OCI-M1 (cell line): ENCODE data around the gene ICAM2.
A peak's percentile ranks its signal among the peaks of the same experiment; 100 is the strongest.

Experiments used
- DNase-seq: peaks from one replicate; lab custom pipeline; 2025; lab: John Stamatoyannopoulos, UW

Gene ICAM2

GRCh38 chr17:64020056-64020766 lies at the start of gene ICAM2:
TSS of gene ICAM2 (minus strand) at chr17:64020633. CDS start at chr17:64006691, 13,942 bp downstream.
- peak; percentile 73 for DNase-seq

DNA sequence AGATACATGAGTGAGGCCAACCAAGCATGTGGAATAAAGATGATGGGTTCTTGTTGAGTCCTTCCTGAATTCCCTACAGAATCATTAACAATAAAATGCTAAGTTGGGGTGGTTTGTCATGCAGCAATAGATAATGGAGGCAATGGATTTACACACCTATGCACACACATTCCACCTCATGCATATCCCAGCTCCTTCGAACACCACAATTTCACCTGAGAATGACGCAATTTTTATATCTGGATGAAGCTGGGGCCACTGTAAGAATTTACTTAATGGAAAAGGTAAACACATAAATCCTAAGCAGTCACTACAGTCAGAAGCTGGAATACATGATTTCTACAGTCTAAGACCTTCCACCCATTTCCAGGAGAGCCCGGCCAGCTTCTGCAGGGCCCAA lies 49.8 kb upstream of the ICAM2 start:
- no peak for DNase-seq

DNA sequence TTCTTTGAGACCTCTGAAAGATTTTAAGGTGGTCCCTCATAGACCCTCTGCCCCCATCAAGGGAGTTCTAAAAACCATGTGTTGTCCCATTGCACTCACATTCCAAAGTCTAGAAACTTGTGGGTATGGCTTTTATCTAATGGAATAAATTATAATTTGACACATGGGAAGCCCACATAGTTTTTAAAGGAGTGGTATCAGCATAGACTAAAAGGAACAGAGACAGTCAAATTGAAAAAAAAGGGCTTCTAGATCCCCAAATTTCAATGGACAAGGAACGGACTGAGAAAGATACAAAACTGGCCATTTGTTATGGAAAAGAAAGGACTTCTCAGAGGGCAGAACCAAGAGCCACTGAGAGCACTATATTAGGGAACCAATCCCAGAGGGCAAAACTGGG lies 48.7 kb upstream of the ICAM2 start:
- DNase-seq: peak; percentile 5

DNA sequence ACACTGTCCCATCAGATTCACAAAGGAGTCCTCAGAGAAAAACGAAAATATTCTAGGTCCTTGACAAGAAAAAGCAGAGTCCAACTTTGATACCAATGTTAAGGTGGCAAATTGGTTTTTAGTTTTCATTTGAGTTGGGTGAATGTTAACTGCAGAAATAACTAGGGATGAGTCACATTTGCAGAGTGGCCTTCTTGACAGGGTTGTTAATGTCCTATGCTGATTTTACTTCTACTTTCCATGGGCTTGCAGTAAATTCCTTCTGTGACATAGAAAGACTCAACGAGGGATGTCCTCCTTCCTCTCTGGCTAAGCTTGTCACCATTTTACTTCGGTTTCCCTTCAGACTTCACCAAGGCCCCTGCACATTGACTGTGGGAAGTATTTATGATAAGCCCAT lies 47.2 kb upstream of the ICAM2 start:
- DNase-seq: no peak

GRCh38 chr17:64066716-64067115 lies 46.3 kb upstream of the ICAM2 start:
- DNase-seq: no peak

GRCh38 chr17:64065161-64065560 lies 44.7 kb upstream of the ICAM2 start:
- no peak for DNase-seq

DNA sequence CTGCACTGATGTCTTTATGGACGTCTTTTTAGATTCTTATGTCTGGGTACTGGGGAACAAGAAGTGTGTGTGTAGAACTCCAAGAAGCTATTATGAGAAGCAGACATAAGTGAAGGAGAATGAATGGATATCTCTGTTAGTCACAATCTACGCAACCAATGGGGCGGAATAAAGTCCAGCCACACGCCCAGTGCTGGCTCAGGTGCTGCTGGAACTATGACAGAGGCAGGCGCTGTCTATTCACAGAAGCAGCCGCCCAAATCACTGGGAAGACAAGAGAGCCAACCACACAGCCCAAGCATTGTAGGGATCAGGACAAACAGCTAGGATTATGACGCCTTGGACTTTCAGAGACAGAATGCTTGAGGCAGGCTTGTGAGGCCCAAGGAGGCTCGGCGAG lies 43.9 kb upstream of the ICAM2 start:
- no peak for DNase-seq

DNA sequence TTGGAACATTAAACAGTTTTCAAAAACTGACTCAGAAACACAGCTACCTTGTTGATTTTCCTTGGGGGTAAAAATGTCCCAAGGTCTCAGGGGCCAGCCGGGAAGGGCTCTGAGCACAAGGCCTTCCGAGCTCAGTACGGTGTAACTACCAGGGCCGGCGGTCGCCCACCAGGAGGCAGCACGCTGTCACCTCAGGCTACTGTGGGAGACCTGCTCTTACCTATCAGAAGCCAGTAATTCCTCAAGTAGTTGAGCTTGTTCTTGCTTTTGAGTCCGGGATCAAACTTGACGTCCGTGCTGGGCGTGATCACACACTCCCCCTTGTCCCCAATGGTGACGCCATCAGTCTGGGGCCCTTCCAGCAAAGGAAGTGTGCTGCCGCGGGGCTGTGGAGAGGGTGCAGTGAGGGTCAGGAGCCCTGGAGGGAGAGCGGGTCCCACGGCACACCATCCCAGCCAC lies 43.4 kb upstream of the ICAM2 start:
- DNase-seq: peak; percentile 6

DNA sequence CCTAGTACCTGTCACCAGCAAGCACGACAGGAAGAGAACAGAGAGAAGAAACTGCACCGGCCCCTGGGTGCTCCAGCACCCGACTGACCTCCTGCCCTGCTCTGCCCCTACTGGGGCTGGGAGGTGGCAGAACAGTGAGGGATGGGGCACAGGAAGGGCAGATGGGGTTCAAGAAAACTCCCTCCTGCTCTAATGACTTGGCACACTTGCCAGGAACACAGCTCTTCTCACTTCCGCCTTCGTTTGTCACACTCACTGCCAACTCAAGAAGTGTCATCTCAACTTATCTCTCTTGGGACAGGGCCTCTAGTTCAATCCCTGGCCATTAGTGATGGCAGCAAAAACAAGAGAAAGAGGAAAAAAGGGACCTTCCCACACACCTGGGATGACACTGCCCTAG lies 42.7 kb upstream of the ICAM2 start:
- DNase-seq: no peak

DNA sequence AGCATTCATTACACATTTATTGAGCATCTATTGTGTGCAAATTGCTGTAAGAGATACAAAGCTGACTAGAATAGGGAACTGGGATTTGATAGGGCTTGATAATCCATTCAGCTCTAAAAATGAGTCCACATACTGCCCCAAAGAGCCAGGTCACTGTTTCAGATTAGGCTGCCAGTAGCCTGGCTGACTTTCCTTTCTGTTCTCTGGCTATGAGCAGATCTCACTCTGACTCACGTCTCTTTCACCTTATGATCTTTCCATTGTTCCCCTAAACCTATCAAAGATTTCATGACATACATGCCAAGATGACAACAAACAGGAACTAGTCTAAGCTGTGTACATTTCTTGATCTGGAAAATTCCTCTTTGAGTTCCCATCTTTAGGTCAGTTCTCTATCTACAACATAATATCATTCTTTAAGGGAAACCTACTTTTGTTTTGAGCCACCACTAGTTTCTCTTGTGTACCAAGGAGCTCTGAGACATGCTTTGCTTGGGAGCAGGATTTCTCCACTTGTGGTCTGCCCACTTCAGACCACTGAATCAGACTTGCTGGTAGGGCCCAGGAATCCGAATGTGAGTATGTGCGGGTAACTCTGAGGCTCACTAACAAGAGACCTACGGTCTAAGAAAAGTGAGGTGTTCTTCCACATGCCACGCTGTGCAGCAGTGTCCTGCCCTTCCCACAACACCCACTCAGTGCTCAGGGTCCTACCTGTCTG lies 40.9 kb upstream of the ICAM2 start:
- DNase-seq: no peak

DNA sequence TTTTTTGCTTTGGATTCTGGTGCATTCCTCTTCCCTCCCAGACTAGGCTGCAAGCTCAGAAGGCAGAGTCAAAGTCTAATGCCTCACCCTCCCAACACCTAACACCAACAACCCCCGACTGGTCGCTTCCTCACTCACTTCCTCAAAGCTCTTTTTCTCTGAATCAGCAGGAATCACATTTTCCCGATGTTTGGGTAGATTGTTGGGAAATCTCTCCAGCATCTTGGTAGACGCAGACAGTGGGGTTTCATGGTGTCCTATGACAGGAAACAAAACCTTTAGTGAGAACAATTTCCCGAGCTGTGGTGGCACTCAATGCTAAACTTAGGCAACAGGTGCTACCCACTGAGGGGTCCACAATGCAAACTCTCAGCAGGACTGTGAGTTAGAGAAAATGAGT lies 39.9 kb upstream of the ICAM2 start:
- no peak for DNase-seq

DNA sequence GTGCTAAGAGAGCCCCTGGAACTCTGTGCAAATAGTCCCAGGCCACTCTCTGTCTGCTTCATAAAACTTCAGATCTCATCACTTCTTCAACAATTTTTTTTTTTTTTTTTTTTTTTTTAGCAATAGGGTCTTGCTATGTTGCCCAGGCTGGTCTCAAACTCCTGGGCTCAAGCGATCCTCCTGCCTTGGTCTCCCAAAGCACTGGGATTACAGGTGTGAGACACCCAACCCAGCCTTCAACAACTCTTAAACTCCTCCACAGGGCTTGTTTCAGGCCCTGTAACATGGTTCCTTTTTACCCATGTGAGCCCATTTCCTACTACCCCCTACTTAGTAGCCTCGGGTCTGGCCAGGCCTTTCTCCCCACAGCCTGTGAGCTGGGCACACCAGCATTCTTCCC lies 39.3 kb upstream of the ICAM2 start:
- no peak for DNase-seq

DNA sequence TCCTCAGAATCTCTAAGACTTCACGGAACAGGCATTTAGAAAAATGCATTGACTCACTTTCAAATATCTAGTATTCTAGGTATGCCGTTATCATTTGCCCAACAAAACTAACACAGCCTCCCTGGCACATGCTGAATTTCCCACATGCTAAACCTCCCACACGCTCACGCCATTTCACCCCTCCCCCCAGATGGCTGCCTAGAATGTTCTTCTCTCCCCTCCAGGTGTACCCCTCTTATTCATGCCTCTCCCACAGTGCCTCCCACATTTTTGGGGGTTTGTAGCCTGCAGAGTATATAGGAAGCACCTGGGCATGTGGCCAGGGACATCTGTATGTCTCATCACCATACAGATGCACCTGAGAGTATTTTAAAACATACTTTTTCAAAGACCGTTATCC lies 38.2 kb upstream of the ICAM2 start:
- DNase-seq: peak; percentile 50

DNA sequence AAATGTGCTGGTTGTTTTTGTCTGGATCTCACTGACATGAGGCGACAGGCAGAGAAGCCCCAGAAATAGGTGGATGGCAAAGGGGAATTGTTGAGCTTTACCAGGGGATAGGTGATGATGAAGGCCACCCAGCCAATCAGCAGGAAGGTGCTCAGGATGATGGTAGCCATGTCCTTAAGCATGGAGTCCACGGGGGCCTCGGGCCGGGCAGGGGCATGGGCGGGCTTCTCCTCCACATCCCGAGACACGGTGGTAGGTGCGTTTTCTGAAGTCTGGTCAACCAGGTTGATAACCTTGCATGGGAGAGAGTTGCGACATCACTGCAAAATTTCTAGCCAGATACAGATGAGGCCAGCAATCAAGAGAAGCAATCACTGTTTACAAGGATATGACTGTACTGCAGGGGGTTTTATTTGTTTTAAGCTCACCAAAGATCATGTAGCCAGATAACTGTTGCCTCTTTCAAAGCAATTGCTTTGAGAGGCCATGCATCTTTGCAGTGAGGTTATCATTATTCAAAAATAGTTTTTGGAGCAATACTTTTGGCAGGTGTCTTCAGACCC lies 37.3 kb upstream of the ICAM2 start:
- DNase-seq: no peak

- DNase-seq: peak; percentile 28
Observed at GRCh38 chr17:64056269-64057005, 36.0 kb upstream of the ICAM2 start.

DNA sequence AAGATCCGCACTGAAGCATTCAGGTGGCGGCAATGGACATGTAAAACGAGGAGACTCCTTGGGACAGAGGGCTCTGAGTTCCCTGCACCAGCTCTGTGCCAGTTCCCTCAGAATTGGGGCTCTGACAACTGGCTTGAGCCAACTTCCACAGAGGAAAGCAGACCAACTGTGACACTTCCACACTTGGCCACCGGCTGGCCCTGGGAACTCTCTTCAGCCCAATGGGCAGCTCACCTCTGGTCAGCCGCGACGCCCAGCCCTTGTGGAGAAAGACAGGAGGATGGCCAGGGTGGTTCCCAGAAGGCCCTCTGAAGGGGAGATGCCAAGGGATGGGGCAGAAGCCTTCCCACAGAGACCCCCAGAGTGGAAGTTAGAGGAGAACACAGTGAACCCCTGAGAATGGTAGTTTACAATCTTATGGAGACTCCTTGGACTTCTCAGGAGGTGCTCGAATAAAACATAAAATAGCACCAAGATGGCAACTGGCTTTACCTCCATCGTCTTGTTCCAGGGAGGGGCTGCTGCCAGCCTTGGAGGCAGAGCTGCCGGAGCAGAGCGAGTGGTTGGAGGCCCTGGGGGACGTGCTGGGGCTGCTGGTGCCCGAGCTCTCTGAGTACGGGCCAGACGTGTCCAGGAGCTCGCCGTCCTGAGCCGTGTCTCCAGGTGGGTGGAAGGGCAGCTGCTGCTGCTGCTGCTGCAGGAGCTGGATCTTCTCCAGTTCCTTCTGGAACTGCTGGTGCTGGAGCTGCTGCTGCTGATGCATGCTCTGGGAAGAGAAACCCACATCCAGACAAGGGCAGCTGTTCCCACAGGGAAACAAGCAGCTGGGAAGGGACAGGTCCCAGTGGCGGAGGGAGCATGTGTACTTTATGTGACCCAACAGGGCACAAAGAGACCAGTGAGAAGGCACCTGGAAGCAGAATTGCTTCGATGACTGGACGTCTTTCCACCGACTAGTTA lies 35.0 kb upstream of the ICAM2 start:
- no peak for DNase-seq

GRCh38 chr17:64054304-64054703 lies 33.9 kb upstream of the ICAM2 start:
- no peak for DNase-seq

GRCh38 chr17:64053101-64053500 lies 32.7 kb upstream of the ICAM2 start:
- no peak for DNase-seq

GRCh38 chr17:64051153-64051552 lies 30.7 kb upstream of the ICAM2 start:
- no peak for DNase-seq

DNA sequence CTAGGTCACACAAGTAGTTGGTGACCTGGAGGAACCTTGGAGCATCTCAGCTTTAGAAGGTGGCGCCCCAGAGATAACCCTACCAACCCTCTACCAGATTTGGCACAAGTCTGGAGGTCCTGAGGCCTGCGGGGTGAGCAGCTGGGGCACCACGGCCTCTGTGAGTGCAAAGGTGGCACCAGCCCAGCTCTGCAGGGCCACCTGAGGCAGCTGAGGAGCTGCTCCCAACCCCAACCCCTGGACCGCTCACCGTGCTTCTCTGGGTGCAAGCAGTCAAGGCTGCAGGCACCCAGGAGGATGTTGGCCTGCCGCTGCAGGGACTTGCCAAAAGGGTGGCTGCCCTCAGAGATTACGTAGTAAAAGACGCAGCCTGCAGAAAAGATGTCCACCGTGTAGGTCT lies 28.4 kb upstream of the ICAM2 start:
- DNase-seq: no peak

DNA sequence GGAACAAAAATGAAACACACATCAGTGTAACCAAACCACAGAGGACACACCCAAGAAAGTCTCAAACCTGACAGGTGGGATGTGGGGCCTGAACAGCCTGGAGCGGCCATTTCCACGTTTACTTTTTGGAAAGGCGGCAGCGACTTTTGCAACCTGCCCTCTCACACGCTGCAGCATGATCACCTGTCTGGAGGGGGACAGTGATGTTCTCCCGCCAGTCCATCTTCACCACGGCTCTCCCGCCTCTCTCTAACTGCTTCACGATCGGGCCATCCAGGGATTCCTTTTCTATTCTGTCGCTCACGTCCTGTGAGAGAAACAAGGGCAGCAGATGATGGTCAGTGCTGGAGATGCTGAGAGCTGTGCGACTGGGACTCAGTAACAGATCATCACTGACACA lies 24.7 kb upstream of the ICAM2 start:
- DNase-seq: no peak
